GM21515 (cell line): ENCODE results near the gene TMX3.
A peak's percentile ranks its signal among the peaks of the same experiment; 100 is the strongest.

Experiments
- ATAC-seq: cut with Tn5 transposase; IDR thresholded peaks from one replicate; pipeline ENCODE4 v1.9.1; 2021; ENCODE audit not compliant: unreplicated experiment

Gene TMX3

GRCh38 chr18:68714712-68715496 lies at the start of gene TMX3:
Gene TMX3, minus strand, starts transcription at chr18:68715108. Its CDS starts 127 bp downstream, at chr18:68714981.
- ATAC-seq, result peak; percentile 98

GRCh38 chr18:68764016-68764415 lies 49.1 kb upstream of the TMX3 start:
- ATAC-seq, result no peak

GRCh38 chr18:68763083-68763482 lies 48.2 kb upstream of the TMX3 start:
- no peak for ATAC-seq

- no peak for ATAC-seq
These were observed 44.4 kb upstream of the TMX3 start for GRCh38 chr18:68759308-68759707.

- ATAC-seq, result no peak
These were observed 42.2 kb upstream of the TMX3 start for GRCh38 chr18:68757126-68757525.

DNA sequence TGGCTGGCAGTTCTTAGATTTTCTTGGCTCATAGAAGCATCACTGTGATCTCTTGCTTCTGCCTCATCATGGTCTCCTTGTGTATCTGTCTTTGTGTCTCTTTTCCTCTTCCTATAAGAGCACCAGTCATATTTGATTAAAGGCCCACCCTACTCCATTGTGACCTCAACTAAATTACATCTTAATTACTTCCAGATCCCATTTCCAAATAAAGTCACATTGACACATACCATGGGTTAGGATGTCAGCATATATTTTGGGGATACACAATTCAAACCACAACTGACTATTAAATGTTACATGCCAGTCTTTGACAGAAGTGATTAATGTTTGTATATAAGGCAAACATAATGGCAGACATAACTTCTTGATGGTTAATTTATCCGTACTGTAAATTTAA lies 27.3 kb upstream of the TMX3 start:
- no peak for ATAC-seq

DNA sequence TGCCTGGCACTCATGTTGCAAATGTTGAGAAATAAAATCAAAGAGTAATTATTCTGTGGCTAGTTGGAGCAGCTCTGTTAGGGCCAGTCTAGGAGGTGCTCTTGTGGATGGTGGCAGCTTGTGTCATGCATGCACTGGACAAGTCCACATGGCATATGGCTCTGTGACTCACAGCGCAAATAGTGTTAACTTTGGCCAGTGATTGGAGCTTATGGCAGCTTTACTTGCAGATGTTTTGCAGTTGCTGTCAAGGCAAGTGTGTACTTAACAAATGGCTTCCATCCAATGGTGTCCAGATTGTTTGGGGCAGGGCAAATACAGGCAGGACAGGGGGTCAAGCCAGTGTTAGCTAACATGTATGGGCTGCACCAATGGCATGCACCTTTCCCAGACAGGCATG lies 26.1 kb upstream of the TMX3 start:
- ATAC-seq, result no peak

DNA sequence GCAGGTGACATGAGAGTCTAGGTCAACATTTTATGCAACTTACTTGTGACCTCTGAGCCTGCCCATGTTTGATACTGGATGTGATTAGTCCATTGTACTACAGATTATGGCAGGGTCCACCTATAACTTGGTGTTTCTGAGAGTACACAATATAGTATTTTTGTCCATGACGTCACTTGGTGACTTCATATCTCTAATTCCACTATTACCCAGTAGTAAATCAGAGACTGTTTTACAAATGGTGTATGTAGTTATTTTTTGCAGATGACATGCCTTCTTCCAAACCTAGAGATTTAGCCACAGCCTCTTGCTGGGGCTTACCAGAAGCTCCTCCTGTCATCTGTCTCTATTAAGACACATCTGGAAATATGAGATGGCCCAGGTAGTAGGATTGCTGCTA lies 24.6 kb upstream of the TMX3 start:
- ATAC-seq, result no peak

- no peak for ATAC-seq
These were observed 23.7 kb upstream of the TMX3 start for GRCh38 chr18:68738564-68738963.

GRCh38 chr18:68735483-68736343 lies 20.8 kb upstream of the TMX3 start:
- ATAC-seq, result peak; percentile 90

- no peak for ATAC-seq
These were observed 19.4 kb upstream of the TMX3 start for GRCh38 chr18:68734308-68734707.

GRCh38 chr18:68733707-68734106 lies 18.8 kb upstream of the TMX3 start:
- no peak for ATAC-seq

DNA sequence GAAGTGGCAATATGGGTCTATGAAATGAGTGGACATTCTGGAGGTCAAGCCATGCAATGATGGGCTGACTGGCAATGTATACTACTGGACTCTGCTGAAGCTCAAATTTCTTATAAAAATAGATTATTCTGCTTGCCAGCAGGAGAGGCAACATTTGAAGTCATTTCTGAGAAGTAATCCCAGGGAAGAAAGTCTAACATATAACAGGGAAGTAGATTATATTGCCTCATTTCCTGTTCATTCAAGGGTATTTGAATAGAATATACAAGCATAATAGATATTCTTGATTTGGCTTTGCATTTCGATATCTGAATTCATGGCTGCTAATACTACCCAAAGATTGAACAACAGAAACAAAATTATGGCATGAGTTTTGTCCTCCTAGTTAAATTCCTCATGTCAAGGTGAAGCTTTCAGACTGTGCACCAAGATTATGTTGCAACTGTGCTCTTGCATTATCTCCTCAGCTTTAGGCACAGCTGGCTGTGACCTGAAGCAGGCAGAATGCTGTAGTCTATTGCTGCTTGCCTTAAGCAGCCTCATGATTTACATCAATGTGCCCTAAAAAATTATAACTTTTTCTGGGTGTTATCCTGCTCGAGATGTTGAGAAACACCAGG lies 13.3 kb upstream of the TMX3 start:
- no peak for ATAC-seq

GRCh38 chr18:68727506-68727905 lies 12.6 kb upstream of the TMX3 start:
- ATAC-seq, result no peak

- no peak for ATAC-seq
These were observed 10.4 kb upstream of the TMX3 start for GRCh38 chr18:68725346-68725745.

GRCh38 chr18:68724021-68724420 lies 9.1 kb upstream of the TMX3 start:
- no peak for ATAC-seq

GRCh38 chr18:68723539-68723938 lies 8.6 kb upstream of the TMX3 start:
- ATAC-seq, result no peak

GRCh38 chr18:68722821-68723220 lies 7.9 kb upstream of the TMX3 start:
- ATAC-seq, result no peak

- ATAC-seq, result peak; percentile 92
These were observed 7.0 kb upstream of the TMX3 start for GRCh38 chr18:68721681-68722583.

DNA sequence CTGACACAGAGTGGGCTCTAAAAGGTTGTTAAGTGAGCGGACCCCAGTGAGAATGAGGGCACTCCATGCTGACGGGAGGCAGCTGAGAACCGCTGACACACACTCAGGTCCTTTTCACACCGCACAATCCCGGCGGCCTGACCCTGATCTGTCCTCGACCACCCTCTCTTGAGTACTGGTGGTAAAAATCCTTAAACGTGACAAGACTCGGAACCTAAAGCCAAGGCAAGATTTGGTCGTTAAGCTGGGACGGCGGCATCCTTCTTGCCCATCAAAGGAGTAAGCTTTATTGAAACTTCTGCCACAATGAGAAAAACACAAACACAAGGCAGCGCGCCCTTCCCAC lies 569 bp downstream of the TMX3 start:
- ATAC-seq, result peak; percentile 14

- no peak for ATAC-seq
These were observed 1.1 kb downstream of the TMX3 start for GRCh38 chr18:68713796-68714195.
